ENCODE measurements around the gene OPRL1.

The OPRL1 gene

GRCh38 chr20:64144144-64144912 lies 64.4 kb downstream of the OPRL1 start:
- DNase-seq (ENCODE audit: low read depth) = no peak

DNA sequence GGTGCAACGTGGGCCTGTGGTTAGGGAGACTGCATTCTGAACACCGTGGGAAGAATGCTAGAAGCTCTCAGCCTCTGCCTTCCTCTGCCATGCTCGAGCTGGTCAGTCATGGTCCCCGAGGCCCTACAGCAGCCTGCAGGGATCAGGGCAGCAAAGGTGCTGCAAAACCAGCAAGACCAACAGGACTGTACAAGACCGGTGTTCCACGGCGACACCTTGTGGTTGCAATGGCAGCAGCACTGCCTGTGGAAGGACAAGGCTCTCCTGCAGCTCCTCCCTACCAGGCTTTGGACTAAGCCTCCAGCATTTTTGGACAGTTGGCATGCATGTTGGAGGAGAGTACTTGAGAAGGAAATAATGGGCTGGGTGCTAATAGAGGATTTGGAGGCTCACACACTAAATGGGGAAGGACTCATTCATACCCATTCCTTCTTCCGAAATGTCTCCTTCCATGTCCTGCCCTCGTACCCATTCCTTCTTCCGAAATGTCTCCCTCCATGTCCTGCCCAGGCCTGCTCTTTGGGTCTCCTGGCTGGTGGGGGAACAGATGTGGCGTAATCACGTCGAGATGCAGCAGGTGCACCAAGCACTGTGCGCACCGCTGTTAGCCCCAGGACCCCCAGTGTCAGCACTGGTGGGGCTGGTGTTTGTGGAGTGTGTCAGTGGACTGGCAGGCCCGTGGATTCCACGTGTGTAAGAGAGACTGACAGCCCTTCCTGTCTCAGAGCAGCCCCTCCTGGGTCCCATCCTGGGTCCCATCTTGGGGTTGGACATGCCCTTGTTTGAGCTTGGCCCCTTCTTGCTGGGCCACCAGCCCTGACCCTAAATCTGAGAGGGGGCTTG lies 65.8 kb downstream of the OPRL1 start:
- DNase-seq (ENCODE audit: low read depth) = no peak

DNA sequence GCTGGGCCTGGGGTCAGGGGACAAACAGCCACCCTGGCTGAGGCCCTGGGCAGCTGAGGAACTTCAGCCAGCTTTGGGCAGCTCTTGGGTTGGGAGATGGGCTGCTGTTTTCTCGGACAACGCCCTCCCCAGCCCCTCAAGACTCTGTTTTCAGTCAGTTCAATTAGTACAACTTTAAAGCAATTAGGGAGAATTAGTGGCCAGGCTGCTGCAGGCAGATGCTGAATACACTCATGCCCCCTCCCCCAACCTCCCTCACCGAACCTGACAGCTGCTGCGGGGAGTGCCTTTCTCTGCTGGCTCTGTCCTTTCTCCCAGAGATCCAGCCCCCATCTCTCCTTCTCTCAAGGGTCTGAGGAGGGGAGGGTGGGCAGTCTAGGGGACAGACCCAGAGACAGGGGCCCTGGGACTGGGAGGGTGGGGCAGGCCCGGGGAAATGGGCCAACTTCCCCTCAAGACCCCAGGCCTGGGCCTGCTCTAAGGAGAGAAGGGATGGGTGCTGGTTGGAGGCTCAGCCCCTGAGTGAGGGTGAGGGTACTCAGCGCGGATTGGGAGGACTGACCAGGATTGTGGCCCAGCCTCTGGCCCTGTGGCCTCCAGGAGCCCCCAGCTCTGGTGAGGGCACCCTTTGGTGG lies 66.5 kb downstream of the OPRL1 start:
- DNase-seq (ENCODE audit: low read depth) = no peak

DNA sequence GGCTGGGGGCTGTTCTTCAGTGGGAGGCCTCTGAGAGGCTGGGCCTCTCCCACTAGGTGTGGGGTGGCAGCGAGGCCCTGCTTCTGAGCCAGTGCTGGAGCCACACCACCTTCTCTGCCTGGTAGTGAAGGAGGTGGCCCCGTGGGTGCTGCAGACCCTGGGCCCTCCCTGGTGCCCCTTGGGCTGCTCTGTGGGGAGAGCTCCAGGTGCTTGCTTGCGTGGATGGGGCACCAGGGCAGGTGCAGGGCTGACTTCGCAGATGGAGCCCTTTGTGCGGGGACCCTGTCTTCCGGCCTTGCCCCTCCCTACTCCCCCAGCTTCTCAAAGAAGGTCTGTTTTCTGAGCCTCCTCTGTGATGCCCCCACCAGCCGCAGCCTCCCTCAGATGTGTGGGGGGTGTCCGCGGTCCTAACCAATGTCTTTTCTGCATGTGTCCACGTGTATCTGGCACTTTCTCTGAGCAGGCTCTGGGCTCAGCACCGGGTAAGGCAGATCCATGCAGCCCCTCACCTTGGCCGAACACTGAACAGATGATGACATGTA lies 67.1 kb downstream of the OPRL1 start:
- DNase-seq (ENCODE audit: low read depth) = no peak

DNA sequence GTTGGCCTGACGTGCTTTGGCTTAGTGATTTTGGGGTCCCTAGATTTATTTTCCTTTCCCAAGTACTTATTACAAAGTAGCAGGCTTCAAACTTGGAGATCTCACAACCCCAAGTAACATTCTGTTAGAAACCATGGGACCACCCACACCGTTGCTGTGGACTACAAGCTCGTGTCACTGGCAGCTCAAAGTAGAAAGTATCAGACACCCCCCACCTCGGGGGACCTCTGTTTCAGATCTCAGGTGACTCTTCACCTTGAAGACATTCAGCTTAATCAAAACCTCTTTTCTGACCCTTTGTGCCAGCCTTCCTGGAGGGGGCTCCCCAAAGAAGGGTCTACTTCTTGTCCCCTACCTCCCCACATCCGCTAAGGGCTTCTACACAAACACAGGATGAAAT lies 68.7 kb downstream of the OPRL1 start:
- no peak for DNase-seq (ENCODE audit: low read depth)

DNA sequence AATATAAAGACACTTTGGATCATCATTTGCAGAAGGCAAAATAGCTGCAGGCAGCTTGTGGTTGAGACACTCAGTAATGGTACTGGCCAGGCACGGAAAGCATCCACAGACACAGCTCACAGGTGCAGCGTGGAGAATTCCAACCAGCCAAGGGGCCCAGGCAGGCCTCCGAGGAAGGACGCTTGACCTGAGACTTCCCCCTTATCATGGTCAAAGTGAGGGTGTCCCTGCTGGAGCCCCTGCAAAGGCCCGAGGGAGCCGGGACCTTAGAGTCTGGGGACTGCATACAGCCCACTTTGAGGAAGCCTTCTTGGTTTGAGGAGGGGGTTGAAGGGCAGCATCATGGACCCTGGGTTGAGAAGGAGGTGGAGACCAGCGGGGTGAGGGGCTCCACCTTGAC lies 69.3 kb downstream of the OPRL1 start:
- no peak for DNase-seq (ENCODE audit: low read depth)

GRCh38 chr20:64149809-64150560 lies 70.1 kb downstream of the OPRL1 start:
- no peak for DNase-seq (ENCODE audit: low read depth)

All from activated T-cell treated with anti-CD3 and anti-CD28 coated beads for 1 hour (primary cell).